ENCODE data around the gene HSD11B2. TPM values are rescaled to one million over a fixed set of nuclear protein-coding genes. Genes with fewer than 3 reads are reported as not detected.

Gene HSD11B2
- total RNA-seq, 2 experiments from 2014 or later, result 0.86 to 1.1 TPM

- H3K27ac Mint-ChIP-seq, result no peak overlapping the region
- no peaks in the 10 kb centered on the region for H3K36me3 Mint-ChIP-seq (ENCODE audit: low read depth)
- H3K9me3 Mint-ChIP-seq, result no peaks in the 10 kb centered on the region
- no peak for DNase-seq
- CTCF ChIA-PET, result interaction anchor here (0.6 to 5.1 kb wide), 5 partner anchors 8 to 191 kb away, joined by 3 to 30 read pairs (median 3); partner anchors contain the start of gene ZDHHC1
- H3K4me3 Mint-ChIP-seq, result no peak overlapping the region
- no peaks in the 10 kb centered on the region for H3K27me3 Mint-ChIP-seq (ENCODE audit: low read depth)
- intact Hi-C loops (cut with micrococcal nuclease), result no loop called here
- H3K4me1 Mint-ChIP-seq (ENCODE audit: low read depth), result peaks cover 2% of the 10 kb centered on the region
Measured at GRCh38 chr16:67451704-67452435, 20.9 kb downstream of the HSD11B2 start.

GRCh38 chr16:67454104-67454503, 23.2 kb downstream of the HSD11B2 start:
- CTCF ChIA-PET, result interaction anchor here (0.6 to 5.1 kb wide), 4 partner anchors 26 to 72 kb away, joined by 3 to 30 read pairs (median 3); no protein-coding TSS in a partner anchor
- DNase-seq, result no peak
- H3K27ac Mint-ChIP-seq, result no peak overlapping the region

GRCh38 chr16:67454852-67455251, 23.9 kb downstream of the HSD11B2 start:
- H3K36me3 Mint-ChIP-seq (ENCODE audit: low read depth), result no peaks in the 10 kb centered on the region
- H3K27ac Mint-ChIP-seq, result no peak overlapping the region
- H3K27me3 Mint-ChIP-seq (ENCODE audit: low read depth), result no peaks in the 10 kb centered on the region
- H3K4me1 Mint-ChIP-seq (ENCODE audit: low read depth), result peaks cover 4% of the 10 kb centered on the region
- CTCF ChIA-PET, result interaction anchor here (0.9 to 5.1 kb wide), 4 partner anchors 9 to 71 kb away, joined by 3 to 30 read pairs (median 4); no protein-coding TSS in a partner anchor
- no peaks in the 10 kb centered on the region for H3K9me3 Mint-ChIP-seq
- no peak overlapping the region for H3K4me3 Mint-ChIP-seq
- intact Hi-C loops (cut with micrococcal nuclease), result no loop called here
- DNase-seq, result no peak

More at GRCh38 chr16:67454104-67454503, 23.2 kb downstream of the HSD11B2 start:
- Mint-ChIP-seq H3K27me3 (ENCODE audit: low read depth) (no peaks in the 10 kb centered on the region), H3K9me3 (no peaks in the 10 kb centered on the region), H3K4me3 (no peak overlapping the region), H3K4me1 (ENCODE audit: low read depth) (peaks cover 4% of the 10 kb centered on the region), H3K36me3 (ENCODE audit: low read depth) (no peaks in the 10 kb centered on the region)
- intact Hi-C loops (cut with micrococcal nuclease), result no loop called here

- Mint-ChIP-seq H3K4me1 (ENCODE audit: low read depth) (peaks cover 4% of the 10 kb centered on the region), H3K27ac (no peak overlapping the region), H3K4me3 (no peak overlapping the region), H3K36me3 (ENCODE audit: low read depth) (no peaks in the 10 kb centered on the region), H3K27me3 (ENCODE audit: low read depth) (no peaks in the 10 kb centered on the region), H3K9me3 (no peaks in the 10 kb centered on the region)
- CTCF ChIA-PET, result interaction anchor here (0.7 to 2.4 kb wide), 7 partner anchors 8 to 65 kb away, joined by 3 to 15 read pairs (median 3); no protein-coding TSS in a partner anchor
- DNase-seq, result no peak
- intact Hi-C loops (cut with micrococcal nuclease), result no loop called here
Measured at GRCh38 chr16:67456391-67457081, 25.6 kb downstream of the HSD11B2 start.

GRCh38 chr16:67457611-67458010, 26.7 kb downstream of the HSD11B2 start:
- H3K27ac Mint-ChIP-seq, result no peak overlapping the region
- no peak for DNase-seq

GRCh38 chr16:67458121-67458641, 27.3 kb downstream of the HSD11B2 start:
- Mint-ChIP-seq H3K27ac (no peak overlapping the region), H3K4me1 (ENCODE audit: low read depth) (peaks cover 4% of the 10 kb centered on the region), H3K27me3 (ENCODE audit: low read depth) (no peaks in the 10 kb centered on the region), H3K9me3 (no peaks in the 10 kb centered on the region), H3K36me3 (ENCODE audit: low read depth) (no peaks in the 10 kb centered on the region), H3K4me3 (no peak overlapping the region)
- intact Hi-C loops (cut with micrococcal nuclease), result no loop called here
- CTCF ChIA-PET, result interaction anchor here (0.6 to 1.3 kb wide), 2 partner anchors 30 to 139 kb away, joined by 3 to 4 read pairs; no protein-coding TSS in a partner anchor
- no peak for DNase-seq

More at GRCh38 chr16:67457611-67458010, 26.7 kb downstream of the HSD11B2 start:
- Mint-ChIP-seq H3K36me3 (ENCODE audit: low read depth) (no peaks in the 10 kb centered on the region), H3K27me3 (ENCODE audit: low read depth) (no peaks in the 10 kb centered on the region), H3K4me3 (no peak overlapping the region), H3K9me3 (no peaks in the 10 kb centered on the region), H3K4me1 (ENCODE audit: low read depth) (peaks cover 4% of the 10 kb centered on the region)
- intact Hi-C loops (cut with micrococcal nuclease), result no loop called here
- CTCF ChIA-PET, result interaction anchor here (1.3 to 2.4 kb wide), 2 partner anchors 10 to 30 kb away, joined by 4 to 15 read pairs; no protein-coding TSS in a partner anchor

- H3K27me3 Mint-ChIP-seq (ENCODE audit: low read depth), result no peaks in the 10 kb centered on the region
- no peak overlapping the region for H3K27ac Mint-ChIP-seq
- intact Hi-C loops (cut with micrococcal nuclease), result no loop called here
- H3K36me3 Mint-ChIP-seq (ENCODE audit: low read depth), result no peaks in the 10 kb centered on the region
- no peak for DNase-seq
- no peak overlapping the region for H3K4me3 Mint-ChIP-seq
- CTCF ChIA-PET, result interaction anchor here (1.3 kb wide), 1 partner anchor 31 kb away, joined by 4 read pairs; no protein-coding TSS in a partner anchor
- H3K4me1 Mint-ChIP-seq (ENCODE audit: low read depth), result peaks cover 6% of the 10 kb centered on the region
- H3K9me3 Mint-ChIP-seq, result no peaks in the 10 kb centered on the region
Measured at GRCh38 chr16:67459066-67459860, 28.3 kb downstream of the HSD11B2 start.

- H3K4me1 Mint-ChIP-seq (ENCODE audit: low read depth), result peaks cover 6% of the 10 kb centered on the region
- no peak overlapping the region for H3K27ac Mint-ChIP-seq
- no peak for DNase-seq
- CTCF ChIA-PET, result no interaction called here
- intact Hi-C loops (cut with micrococcal nuclease), result no loop called here
- H3K36me3 Mint-ChIP-seq (ENCODE audit: low read depth), result no peaks in the 10 kb centered on the region
- H3K4me3 Mint-ChIP-seq, result no peak overlapping the region
- no peaks in the 10 kb centered on the region for H3K9me3 Mint-ChIP-seq
- H3K27me3 Mint-ChIP-seq (ENCODE audit: low read depth), result no peaks in the 10 kb centered on the region
Measured at GRCh38 chr16:67459861-67460150, 28.9 kb downstream of the HSD11B2 start.

GRCh38 chr16:67460168-67460567, 29.2 kb downstream of the HSD11B2 start:
- no peaks in the 10 kb centered on the region for H3K9me3 Mint-ChIP-seq
- no peak for DNase-seq
- H3K27me3 Mint-ChIP-seq (ENCODE audit: low read depth), result no peaks in the 10 kb centered on the region
- CTCF ChIA-PET, result no interaction called here
- H3K4me3 Mint-ChIP-seq, result no peak overlapping the region
- intact Hi-C loops (cut with micrococcal nuclease), result no loop called here
- peaks cover 7% of the 10 kb centered on the region for H3K4me1 Mint-ChIP-seq (ENCODE audit: low read depth)
- H3K36me3 Mint-ChIP-seq (ENCODE audit: low read depth), result no peaks in the 10 kb centered on the region
- H3K27ac Mint-ChIP-seq, result no peak overlapping the region

- Mint-ChIP-seq H3K4me1 (ENCODE audit: low read depth) (peaks cover 13% of the 10 kb centered on the region), H3K27ac (no peak overlapping the region), H3K9me3 (no peaks in the 10 kb centered on the region), H3K36me3 (ENCODE audit: low read depth) (no peaks in the 10 kb centered on the region), H3K27me3 (ENCODE audit: low read depth) (no peaks in the 10 kb centered on the region), H3K4me3 (no peak overlapping the region)
- CTCF ChIA-PET, result interaction anchor here (0.6 to 5.9 kb wide), 2 partner anchors 15 to 354 kb away, joined by 4 to 37 read pairs; no protein-coding TSS in a partner anchor
- no peak for DNase-seq
- intact Hi-C loops (cut with micrococcal nuclease), result no loop called here
Measured at GRCh38 chr16:67460961-67461360, 30.0 kb downstream of the HSD11B2 start.

- intact Hi-C loops (cut with micrococcal nuclease), result no loop called here
- Mint-ChIP-seq H3K27me3 (ENCODE audit: low read depth) (no peaks in the 10 kb centered on the region), H3K4me1 (ENCODE audit: low read depth) (peaks cover 15% of the 10 kb centered on the region), H3K9me3 (no peaks in the 10 kb centered on the region), H3K36me3 (ENCODE audit: low read depth) (no peaks in the 10 kb centered on the region), H3K27ac (no peak overlapping the region), H3K4me3 (no peak overlapping the region)
- DNase-seq, result no peak
- CTCF ChIA-PET, result interaction anchor here (0.5 to 8.0 kb wide), 6 partner anchors 11 to 355 kb away, joined by 3 to 55 read pairs (median 4); no protein-coding TSS in a partner anchor
Measured at GRCh38 chr16:67461600-67462278, 30.8 kb downstream of the HSD11B2 start.
